ENCODE measurements around the gene SSBP3.

The SSBP3 gene

DNA sequence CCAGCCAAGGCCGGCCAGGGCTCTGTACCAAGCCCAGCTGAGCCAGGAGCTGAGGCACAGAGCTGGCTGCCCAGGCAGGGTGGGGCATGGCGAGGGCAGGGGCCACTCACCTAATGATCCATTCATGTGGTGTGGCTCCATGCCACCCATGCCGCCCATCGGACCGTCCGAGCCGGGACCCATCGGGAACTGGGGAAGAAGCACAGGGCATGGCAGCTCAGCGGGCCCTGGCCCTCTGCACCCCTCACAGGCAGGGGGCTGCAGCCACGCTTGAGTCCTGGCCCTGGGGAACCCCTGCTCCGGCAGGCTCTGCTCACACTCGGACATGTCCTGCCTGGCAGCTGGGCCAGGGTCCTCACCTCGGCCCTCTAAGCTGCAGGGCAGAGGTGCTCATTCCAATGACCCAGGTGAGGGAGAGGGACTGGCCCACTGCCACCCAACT is 177.5 kb downstream of the SSBP3 start:
- no peak overlapping the region for H3K4me3 ChIP-seq (ENCODE audit: low read depth, low read length)
- TF ChIP-seq, protein P1, sequence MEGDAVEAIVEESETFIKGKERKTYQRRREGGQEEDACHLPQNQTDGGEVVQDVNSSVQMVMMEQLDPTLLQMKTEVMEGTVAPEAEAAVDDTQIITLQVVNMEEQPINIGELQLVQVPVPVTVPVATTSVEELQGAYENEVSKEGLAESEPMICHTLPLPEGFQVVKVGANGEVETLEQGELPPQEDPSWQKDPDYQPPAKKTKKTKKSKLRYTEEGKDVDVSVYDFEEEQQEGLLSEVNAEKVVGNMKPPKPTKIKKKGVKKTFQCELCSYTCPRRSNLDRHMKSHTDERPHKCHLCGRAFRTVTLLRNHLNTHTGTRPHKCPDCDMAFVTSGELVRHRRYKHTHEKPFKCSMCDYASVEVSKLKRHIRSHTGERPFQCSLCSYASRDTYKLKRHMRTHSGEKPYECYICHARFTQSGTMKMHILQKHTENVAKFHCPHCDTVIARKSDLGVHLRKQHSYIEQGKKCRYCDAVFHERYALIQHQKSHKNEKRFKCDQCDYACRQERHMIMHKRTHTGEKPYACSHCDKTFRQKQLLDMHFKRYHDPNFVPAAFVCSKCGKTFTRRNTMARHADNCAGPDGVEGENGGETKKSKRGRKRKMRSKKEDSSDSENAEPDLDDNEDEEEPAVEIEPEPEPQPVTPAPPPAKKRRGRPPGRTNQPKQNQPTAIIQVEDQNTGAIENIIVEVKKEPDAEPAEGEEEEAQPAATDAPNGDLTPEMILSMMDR (IDR thresholded peaks at IDR 0.05; ENCODE audit: insufficient read depth, low read depth, low read length, missing control alignments), result no peak

GRCh38 chr1:54227891-54228310 is 178.3 kb downstream of the SSBP3 start:
- H3K4me3 ChIP-seq (ENCODE audit: low read depth, low read length), result no peak overlapping the region
- TF ChIP-seq, protein P1 (IDR thresholded peaks at IDR 0.05; ENCODE audit: insufficient read depth, low read depth, low read length, missing control alignments), result no peak
- no peak for DNase-seq (ENCODE audit: low read depth)

More for the DNA sequence above, 177.5 kb downstream of the SSBP3 start:
- DNase-seq (ENCODE audit: low read depth), result no peak

- no peak for DNase-seq (ENCODE audit: low read depth)
- TF ChIP-seq, protein P1 (IDR thresholded peaks at IDR 0.05; ENCODE audit: insufficient read depth, low read depth, low read length, missing control alignments), result no peak
- no peak overlapping the region for H3K4me3 ChIP-seq (ENCODE audit: low read depth, low read length)
These were observed 179.0 kb downstream of the SSBP3 start for GRCh38 chr1:54227091-54227602.

GRCh38 chr1:54225986-54226559 is 180.1 kb downstream of the SSBP3 start:
- H3K4me3 ChIP-seq (ENCODE audit: low read depth, low read length), result no peak overlapping the region
- no peak for DNase-seq (ENCODE audit: low read depth)
- TF ChIP-seq, protein P1 (IDR thresholded peaks at IDR 0.05; ENCODE audit: insufficient read depth, low read depth, low read length, missing control alignments), result no peak

- no peak for DNase-seq (ENCODE audit: low read depth)
- TF ChIP-seq, protein P1 (IDR thresholded peaks at IDR 0.05; ENCODE audit: insufficient read depth, low read depth, low read length, missing control alignments), result no peak
These were observed 180.8 kb downstream of the SSBP3 start for GRCh38 chr1:54225378-54225777.

DNA sequence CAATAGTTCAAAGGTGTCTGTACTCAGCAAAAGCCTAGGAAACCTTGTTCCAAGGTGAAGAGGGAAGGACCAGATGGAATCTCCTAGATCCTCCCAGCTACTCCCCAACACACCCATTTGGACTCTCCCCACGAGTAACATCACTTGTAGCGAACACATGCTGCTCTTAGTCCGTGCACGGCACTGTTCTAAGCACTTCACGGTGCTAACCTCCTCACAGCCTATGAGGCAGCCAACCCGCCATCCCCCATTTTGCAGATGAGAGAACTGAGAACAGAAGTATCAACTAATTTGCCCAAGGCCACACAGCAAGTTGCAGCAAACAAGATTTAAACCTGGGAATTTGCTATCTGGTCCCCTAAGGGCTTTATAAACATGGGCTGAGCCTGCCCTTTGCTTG is 182.0 kb downstream of the SSBP3 start:
- DNase-seq (ENCODE audit: low read depth), result no peak
- H3K4me3 ChIP-seq (ENCODE audit: low read depth, low read length), result no peak overlapping the region
- TF ChIP-seq, protein P1 (IDR thresholded peaks at IDR 0.05; ENCODE audit: insufficient read depth, low read depth, low read length, missing control alignments), result no peak

More at GRCh38 chr1:54225378-54225777, 180.8 kb downstream of the SSBP3 start:
- no peak overlapping the region for H3K4me3 ChIP-seq (ENCODE audit: low read depth, low read length)
